Activated T-helper 1 cell treated with anti-CD3 and anti-CD28 coated beads, Interleukin-12 subunit alpha, Interleukin-12 subunit beta, Interleukin-2, Interleukin-4 antibody, amounts not matched to agents 30 ng/mL and 10 ng/mL and 1 ng/mL, durations not matched to agents 14 hours and 24 hours and 36 hours (primary cell): ENCODE results near the gene ZNF692. TPM values are rescaled to one million over a fixed set of nuclear protein-coding genes. Genes with fewer than 3 reads are reported as not detected.

Experiments
- DNase-seq: peaks from one replicate; pipeline ENCODE4 v3.0.0; 2021; ENCODE audit warnings: low spot score
- H3K27ac Mint-ChIP-seq: one replicate; pipeline ENCODE4 v1.8.0; 2021; ENCODE audit warnings: mild to moderate bottlenecking, mixed read lengths
- H3K27me3 Mint-ChIP-seq: one replicate; pipeline ENCODE4 v1.8.0; 2022; ENCODE audit warnings: mild to moderate bottlenecking, moderate library complexity, mixed read lengths; ENCODE audit not compliant: insufficient read depth
- H3K36me3 Mint-ChIP-seq: one replicate; pipeline ENCODE4 v1.8.0; 2021; ENCODE audit warnings: low read depth, mixed read lengths
- H3K4me1 Mint-ChIP-seq: one replicate; pipeline ENCODE4 v1.8.0; 2021; ENCODE audit warnings: low read depth, mixed read lengths
- H3K4me3 Mint-ChIP-seq: one replicate; pipeline ENCODE4 v1.8.0; 2021; ENCODE audit warnings: mild to moderate bottlenecking, moderate library complexity, mixed read lengths
- H3K9me3 Mint-ChIP-seq: one replicate; pipeline ENCODE4 v1.8.0; 2021; ENCODE audit warnings: mixed read lengths
- intact Hi-C: fragments of 100-400 bp; cut with micrococcal nuclease; formaldehyde crosslinking; loops from one replicate; pipeline ENCODE4 v1.15.1; 2024
- total RNA-seq: library from RNA; stranded (reverse); gene quantifications from 2 replicates; pipeline ENCODE4 v1.2.3, GENCODE V29; 2022

Gene ZNF692
- total RNA-seq, 1 donor from 2014 or later, result 89.6 TPM

GRCh38 chr1:248850536-248851251, 8.2 kb downstream of the ZNF692 start:
- H3K36me3 Mint-ChIP-seq, result peaks cover 32% of the 10 kb centered on the region
- H3K4me1 Mint-ChIP-seq, result no peaks in the 10 kb centered on the region
- no peak for DNase-seq
- no peaks in the 10 kb centered on the region for H3K27me3 Mint-ChIP-seq
- H3K4me3 Mint-ChIP-seq, result no peak overlapping the region
- no peaks in the 10 kb centered on the region for H3K9me3 Mint-ChIP-seq
- no peak overlapping the region for H3K27ac Mint-ChIP-seq
- intact Hi-C loops, result no loop called here

DNA sequence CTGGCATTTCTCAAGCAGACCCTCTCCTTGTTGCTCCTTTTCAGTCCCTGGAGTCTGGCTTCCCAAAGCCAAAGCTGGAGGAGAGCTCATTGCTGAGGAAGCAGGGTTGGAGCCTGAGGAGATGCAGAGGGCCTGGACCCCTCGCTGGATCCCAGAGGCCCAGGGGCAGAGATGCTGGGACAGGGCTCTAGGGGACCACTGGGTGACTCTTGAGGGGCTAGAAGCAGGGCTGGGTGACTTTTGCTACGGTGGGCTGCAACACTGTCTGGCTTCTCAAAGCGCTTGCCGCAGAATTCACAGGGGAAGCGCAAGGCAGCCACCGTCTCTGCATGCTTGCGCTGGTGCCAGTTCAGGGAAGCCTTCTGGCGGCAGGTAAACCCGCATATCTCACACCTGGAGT, 8.8 kb downstream of the ZNF692 start:
- Mint-ChIP-seq H3K36me3 (peaks cover 29% of the 10 kb centered on the region), H3K4me3 (no peak overlapping the region), H3K4me1 (no peaks in the 10 kb centered on the region), H3K27me3 (no peaks in the 10 kb centered on the region), H3K27ac (no peak overlapping the region), H3K9me3 (no peaks in the 10 kb centered on the region)
- intact Hi-C loops, result no loop called here
- DNase-seq, result no peak

DNA sequence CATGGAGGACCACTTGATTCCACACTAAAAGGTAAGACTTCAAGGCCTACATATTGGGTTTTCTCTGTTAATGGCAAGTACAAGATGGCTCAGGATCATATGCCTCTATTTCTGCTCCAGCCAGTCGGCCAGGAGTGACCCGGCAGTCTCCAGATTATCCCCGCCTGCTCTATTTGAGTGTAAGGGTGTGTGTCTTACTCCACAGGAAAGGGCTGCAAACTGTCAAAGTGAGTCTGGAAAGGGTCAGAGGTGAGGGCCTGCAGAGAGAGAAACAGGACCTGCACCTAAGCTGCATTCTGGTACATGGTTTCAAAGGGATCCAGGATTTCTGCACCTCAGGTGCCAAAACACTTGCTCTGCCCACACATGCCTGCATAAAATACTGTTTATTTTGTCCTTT, 9.2 kb downstream of the ZNF692 start:
- intact Hi-C loops, result no loop called here
- Mint-ChIP-seq H3K27me3 (no peaks in the 10 kb centered on the region), H3K9me3 (no peaks in the 10 kb centered on the region), H3K27ac (no peak overlapping the region), H3K4me3 (no peak overlapping the region), H3K36me3 (peaks cover 24% of the 10 kb centered on the region), H3K4me1 (no peaks in the 10 kb centered on the region)
- no peak for DNase-seq

GRCh38 chr1:248849152-248849551, 9.7 kb downstream of the ZNF692 start:
- no peaks in the 10 kb centered on the region for H3K27me3 Mint-ChIP-seq
- no peak for DNase-seq
- H3K4me1 Mint-ChIP-seq, result no peaks in the 10 kb centered on the region
- H3K36me3 Mint-ChIP-seq, result peaks cover 19% of the 10 kb centered on the region
- peak overlapping the region; percentile 50 for H3K27ac Mint-ChIP-seq
- intact Hi-C loops, result no loop called here
- H3K9me3 Mint-ChIP-seq, result no peaks in the 10 kb centered on the region
- H3K4me3 Mint-ChIP-seq, result no peak overlapping the region

DNA sequence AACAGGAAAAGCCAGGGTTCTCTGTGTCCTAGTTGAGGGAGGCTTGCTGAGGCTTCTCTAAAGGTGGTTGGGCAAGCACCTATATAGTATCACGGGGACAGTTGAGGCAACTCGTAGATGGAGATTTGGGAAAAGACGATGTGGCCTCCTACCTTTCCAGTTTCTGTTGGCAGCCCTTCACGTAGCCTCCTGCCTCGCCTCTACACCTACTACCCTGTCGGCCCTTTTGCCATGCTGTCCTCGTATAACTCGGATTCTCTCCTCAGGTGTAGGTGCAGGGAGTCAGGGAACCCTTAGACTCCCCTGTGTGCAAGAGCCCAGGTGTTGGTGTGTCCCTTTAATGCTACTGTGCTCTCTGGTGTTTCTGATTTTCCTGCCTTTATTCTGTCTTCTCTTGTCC, 10.3 kb downstream of the ZNF692 start:
- Mint-ChIP-seq H3K36me3 (peaks cover 15% of the 10 kb centered on the region), H3K9me3 (no peaks in the 10 kb centered on the region), H3K27ac (no peak overlapping the region), H3K4me3 (no peak overlapping the region), H3K27me3 (no peaks in the 10 kb centered on the region), H3K4me1 (no peaks in the 10 kb centered on the region)
- intact Hi-C loops, result no loop called here
- DNase-seq, result no peak

DNA sequence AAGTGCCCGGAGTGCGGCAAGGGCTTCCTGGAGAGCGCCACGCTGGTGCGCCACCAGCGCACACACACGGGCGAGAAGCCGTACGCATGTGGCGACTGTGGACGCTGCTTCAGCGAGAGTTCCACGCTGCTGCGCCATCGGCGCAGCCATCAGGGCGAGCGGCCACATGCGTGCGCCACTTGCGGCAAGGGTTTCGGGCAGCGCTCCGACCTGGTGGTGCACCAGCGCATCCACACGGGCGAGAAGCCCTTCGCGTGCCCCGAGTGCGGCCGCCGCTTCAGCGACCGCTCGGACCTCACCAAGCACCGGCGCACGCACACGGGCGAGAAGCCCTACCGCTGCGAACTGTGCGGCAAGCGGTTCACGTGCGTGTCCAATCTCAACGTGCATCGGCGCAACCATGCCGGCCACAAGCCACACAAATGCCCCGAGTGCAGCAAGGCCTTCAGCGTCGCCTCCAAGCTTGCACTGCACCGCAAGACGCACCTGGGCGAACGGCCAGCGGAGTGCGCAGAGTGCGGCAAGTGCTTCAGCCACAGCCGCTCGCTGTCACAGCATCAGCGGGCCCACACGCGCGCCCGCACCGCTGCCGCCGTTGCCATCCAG, 10.8 kb downstream of the ZNF692 start:
- intact Hi-C loops, result no loop called here
- no peak for DNase-seq
- no peaks in the 10 kb centered on the region for H3K4me1 Mint-ChIP-seq
- no peak overlapping the region for H3K27ac Mint-ChIP-seq
- no peaks in the 10 kb centered on the region for H3K27me3 Mint-ChIP-seq
- peaks cover 15% of the 10 kb centered on the region for H3K36me3 Mint-ChIP-seq
- no peaks in the 10 kb centered on the region for H3K9me3 Mint-ChIP-seq
- H3K4me3 Mint-ChIP-seq, result no peak overlapping the region

DNA sequence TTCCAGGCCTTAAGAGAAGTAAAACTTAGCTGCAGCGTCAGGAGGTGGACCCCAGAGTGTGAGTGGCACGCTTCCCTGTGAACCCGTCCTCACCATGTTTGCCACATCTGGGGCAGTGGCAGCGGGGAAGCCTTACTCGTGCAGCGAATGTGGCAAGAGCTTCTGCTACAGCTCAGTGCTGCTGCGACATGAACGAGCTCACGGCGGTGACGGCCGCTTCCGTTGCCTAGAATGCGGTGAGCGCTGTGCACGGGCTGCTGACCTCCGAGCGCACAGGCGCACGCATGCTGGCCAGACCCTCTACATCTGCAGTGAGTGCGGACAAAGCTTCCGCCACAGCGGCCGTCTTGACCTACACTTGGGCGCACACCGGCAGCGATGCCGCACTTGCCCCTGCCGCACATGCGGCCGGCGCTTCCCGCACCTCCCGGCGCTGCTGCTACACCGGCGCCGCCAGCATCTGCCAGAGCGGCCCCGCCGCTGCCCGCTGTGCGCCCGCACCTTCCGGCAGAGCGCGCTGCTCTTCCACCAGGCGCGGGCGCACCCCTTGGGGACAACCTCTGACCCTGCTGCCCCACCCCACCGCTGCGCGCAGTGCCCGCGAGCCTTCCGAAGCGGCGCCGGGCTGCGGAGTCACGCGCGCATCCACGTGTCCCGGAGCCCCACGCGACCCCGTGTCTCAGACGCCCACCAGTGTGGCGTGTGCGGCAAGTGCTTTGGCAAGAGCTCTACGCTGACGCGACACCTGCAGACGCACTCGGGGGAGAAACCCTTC, 11.5 kb downstream of the ZNF692 start:
- H3K36me3 Mint-ChIP-seq, result peaks cover 15% of the 10 kb centered on the region
- H3K4me3 Mint-ChIP-seq, result no peak overlapping the region
- DNase-seq, result no peak
- H3K27me3 Mint-ChIP-seq, result no peaks in the 10 kb centered on the region
- intact Hi-C loops, result no loop called here
- H3K4me1 Mint-ChIP-seq, result no peaks in the 10 kb centered on the region
- H3K9me3 Mint-ChIP-seq, result no peaks in the 10 kb centered on the region
- no peak overlapping the region for H3K27ac Mint-ChIP-seq

- no peak for DNase-seq
- Mint-ChIP-seq H3K27me3 (no peaks in the 10 kb centered on the region), H3K4me1 (peaks cover 15% of the 10 kb centered on the region), H3K9me3 (no peaks in the 10 kb centered on the region), H3K4me3 (no peak overlapping the region), H3K27ac (no peak overlapping the region), H3K36me3 (peaks cover 14% of the 10 kb centered on the region)
- intact Hi-C loops, result no loop called here
Observed at GRCh38 chr1:248844526-248844925, 14.4 kb downstream of the ZNF692 start.

DNA sequence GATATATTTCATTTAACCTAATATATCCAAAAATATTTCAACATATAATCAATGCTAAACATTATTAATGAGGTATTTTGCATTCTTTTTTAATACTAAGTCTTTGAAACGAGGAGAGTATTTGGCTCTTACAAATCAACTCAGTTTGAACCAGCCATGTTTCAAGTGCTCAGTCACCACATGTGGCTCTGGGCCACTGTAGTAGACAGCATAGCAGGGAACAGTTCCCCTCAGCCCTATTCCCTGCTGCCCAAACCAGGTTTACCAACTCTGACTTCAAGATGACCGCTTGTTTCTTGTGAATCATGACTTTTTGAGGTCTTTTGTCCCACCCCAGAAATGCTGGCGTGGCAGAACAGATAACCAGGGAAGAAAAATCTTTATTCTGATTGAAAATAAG, 15.2 kb downstream of the ZNF692 start:
- Mint-ChIP-seq H3K36me3 (peaks cover 9% of the 10 kb centered on the region), H3K9me3 (no peaks in the 10 kb centered on the region), H3K4me3 (no peak overlapping the region), H3K27ac (no peak overlapping the region), H3K27me3 (no peaks in the 10 kb centered on the region), H3K4me1 (peaks cover 15% of the 10 kb centered on the region)
- intact Hi-C loops, result no loop called here
- DNase-seq, result no peak

DNA sequence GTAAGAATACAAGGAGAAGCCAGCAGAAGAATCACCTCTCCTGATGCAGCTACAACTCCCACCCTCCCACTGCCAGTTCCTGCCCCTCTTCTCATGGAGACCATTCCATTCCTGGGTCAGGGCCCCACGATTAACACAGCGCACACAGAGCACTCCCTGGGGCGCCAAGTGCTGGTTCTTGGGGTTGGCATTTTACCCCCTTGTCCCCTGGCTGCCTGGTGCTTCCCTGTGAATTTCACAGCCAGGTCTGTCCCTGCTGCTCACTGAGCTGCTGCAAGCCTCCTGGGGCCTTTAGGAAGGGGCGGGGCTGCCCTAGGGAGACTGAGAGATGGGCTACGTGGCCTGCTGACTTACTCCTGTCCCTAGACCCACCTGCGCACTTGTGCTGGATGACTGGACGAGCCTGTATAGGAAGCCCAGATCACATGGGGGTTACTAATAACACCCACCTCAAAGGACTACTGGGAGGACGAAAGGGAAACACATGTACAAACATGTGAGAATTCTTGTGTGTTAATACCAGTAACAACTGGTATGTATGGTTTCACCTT, 16.0 kb downstream of the ZNF692 start:
- no peak for DNase-seq
- Mint-ChIP-seq H3K4me1 (peaks cover 15% of the 10 kb centered on the region), H3K27ac (no peak overlapping the region), H3K4me3 (no peak overlapping the region), H3K9me3 (no peaks in the 10 kb centered on the region), H3K36me3 (peaks cover 6% of the 10 kb centered on the region), H3K27me3 (no peaks in the 10 kb centered on the region)
- intact Hi-C loops, result no loop called here

DNA sequence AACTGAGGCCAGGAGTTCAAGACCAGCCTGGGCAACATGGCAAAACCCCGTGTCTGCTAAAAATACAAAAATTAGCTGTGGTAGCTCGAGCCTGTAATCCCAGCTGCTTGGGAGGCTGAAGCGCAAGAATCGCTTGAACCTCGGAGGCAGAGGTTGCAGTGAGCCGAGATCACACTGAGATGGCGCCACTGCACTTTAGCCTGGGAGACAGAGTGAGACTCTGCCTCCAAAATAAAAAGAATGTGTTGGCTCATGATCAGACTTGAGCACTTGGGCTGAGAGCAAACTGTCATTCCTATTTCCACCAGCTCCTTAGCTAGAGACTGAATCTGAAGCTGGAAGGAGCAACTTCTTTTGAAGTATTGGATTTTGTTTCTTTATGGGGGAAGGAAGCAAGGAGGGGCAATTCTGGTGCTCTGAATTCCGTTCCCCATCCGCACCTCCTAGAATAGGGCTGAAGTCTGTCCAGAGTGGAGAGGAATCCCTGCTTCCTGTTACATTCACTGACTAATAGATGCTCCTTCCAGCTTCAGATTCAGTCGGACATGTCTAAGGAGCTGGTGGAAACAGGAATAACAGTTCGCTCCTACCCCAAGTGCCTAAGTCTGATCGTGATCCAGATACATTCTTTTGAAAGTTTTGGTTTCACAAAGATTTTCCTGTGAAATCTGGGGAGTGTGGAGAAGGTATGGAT, 17.0 kb downstream of the ZNF692 start:
- H3K27ac Mint-ChIP-seq, result peak overlapping the region; percentile 25
- intact Hi-C loops, result no loop called here

GRCh38 chr1:248840946-248841345, 17.9 kb downstream of the ZNF692 start:
- Mint-ChIP-seq H3K27me3 (no peaks in the 10 kb centered on the region), H3K4me1 (peaks cover 15% of the 10 kb centered on the region), H3K36me3 (peaks cover 6% of the 10 kb centered on the region), H3K4me3 (peak overlapping the region; percentile 35), H3K9me3 (no peaks in the 10 kb centered on the region), H3K27ac (no peak overlapping the region)
- no peak for DNase-seq
- intact Hi-C loops, result no loop called here

More for the DNA sequence above, 17.0 kb downstream of the ZNF692 start:
- Mint-ChIP-seq H3K27me3 (no peaks in the 10 kb centered on the region), H3K4me3 (no peak overlapping the region), H3K4me1 (peaks cover 15% of the 10 kb centered on the region), H3K9me3 (no peaks in the 10 kb centered on the region), H3K36me3 (peaks cover 6% of the 10 kb centered on the region)
- no peak for DNase-seq
